Activated T-cell treated with anti-CD3 and anti-CD28 coated beads for 48 hours (primary cell): Measurements from ENCODE around the gene TSC22D1.

Experiments used
- DNase-seq: peaks from one replicate; pipeline ENCODE4 v3.0.0-alpha.2; 2020; ENCODE audit warnings: low read depth

The TSC22D1 gene

GRCh38 chr13:44404261-44405132 lies 171.6 kb downstream of the TSC22D1 start:
- DNase-seq = no peak

- no peak for DNase-seq
These were observed 172.6 kb downstream of the TSC22D1 start for GRCh38 chr13:44403461-44404056.

- no peak for DNase-seq
These were observed 173.2 kb downstream of the TSC22D1 start for GRCh38 chr13:44402899-44403445.

GRCh38 chr13:44401577-44401976 lies 174.6 kb downstream of the TSC22D1 start:
- DNase-seq = no peak

- DNase-seq = no peak
These were observed 175.4 kb downstream of the TSC22D1 start for GRCh38 chr13:44400736-44401135.

GRCh38 chr13:44399074-44399473 lies 177.1 kb downstream of the TSC22D1 start:
- no peak for DNase-seq

- DNase-seq = no peak
These were observed 177.5 kb downstream of the TSC22D1 start for GRCh38 chr13:44398606-44399005.

GRCh38 chr13:44397766-44398223 lies 178.3 kb downstream of the TSC22D1 start:
- DNase-seq = no peak

- DNase-seq = no peak
These were observed 179.2 kb downstream of the TSC22D1 start for GRCh38 chr13:44396701-44397580.

- no peak for DNase-seq
These were observed 180.0 kb downstream of the TSC22D1 start for GRCh38 chr13:44395976-44396694.

GRCh38 chr13:44394658-44395057 lies 181.5 kb downstream of the TSC22D1 start:
- no peak for DNase-seq

GRCh38 chr13:44393391-44393790 lies 182.7 kb downstream of the TSC22D1 start:
- DNase-seq = no peak

GRCh38 chr13:44389876-44390275 lies 186.3 kb downstream of the TSC22D1 start:
- DNase-seq = no peak

- no peak for DNase-seq
These were observed 187.0 kb downstream of the TSC22D1 start for GRCh38 chr13:44389060-44389666.

- no peak for DNase-seq
These were observed 187.6 kb downstream of the TSC22D1 start for GRCh38 chr13:44388427-44389059.

- DNase-seq = no peak
These were observed 189.1 kb downstream of the TSC22D1 start for GRCh38 chr13:44386913-44387556.

- DNase-seq = no peak
These were observed 190.3 kb downstream of the TSC22D1 start for GRCh38 chr13:44385847-44386246.

- DNase-seq = no peak
These were observed 190.7 kb downstream of the TSC22D1 start for GRCh38 chr13:44385401-44385800.

GRCh38 chr13:44384778-44385177 lies 191.4 kb downstream of the TSC22D1 start:
- no peak for DNase-seq

- DNase-seq = no peak
These were observed 192.2 kb downstream of the TSC22D1 start for GRCh38 chr13:44383945-44384344.
